Measurements from ENCODE around the gene RRAS. TPM values are rescaled to one million over a fixed set of nuclear protein-coding genes. Genes with fewer than 3 reads are reported as not detected.

Gene RRAS
- polyA plus RNA-seq, 1 donor from 2014 or later, result not detected

GRCh38 chr19:49651820-49652550 lies 12.0 kb upstream of the RRAS start:
- H4K20me1 ChIP-seq (ENCODE audit: insufficient read depth), result no peaks in the 10 kb centered on the region
- H3K79me2 ChIP-seq (replicated peaks; ENCODE audit: insufficient read depth, low read length), result no peaks in the 10 kb centered on the region
- no peaks in the 10 kb centered on the region for H3K9me3 ChIP-seq (ENCODE audit: low read length)
- no peak overlapping the region for H3K4me2 ChIP-seq (ENCODE audit: low read length)
- no peak overlapping the region for H2AFZ ChIP-seq (ENCODE audit: low read depth, low read length)
- no peaks in the 10 kb centered on the region for H3K27me3 ChIP-seq (ENCODE audit: insufficient read depth, low read depth, low read length)
- H3F3A ChIP-seq (ENCODE audit: insufficient read depth, low read length, poor library complexity, severe bottlenecking), result no peaks in the 10 kb centered on the region
- H3K27ac ChIP-seq (ENCODE audit: low read length), result no peak overlapping the region
- TF ChIP-seq REST (IDR thresholded peaks at IDR 0.05; ENCODE audit: borderline replicate concordance) (no peak), TAF1 (IDR thresholded peaks at IDR 0.05; ENCODE audit: low read depth) (no peak), EZH2 (IDR thresholded peaks at IDR 0.05; ENCODE audit: borderline replicate concordance, insufficient read depth, low read length, poor library complexity, severe bottlenecking) (no peak)
- no peaks in the 10 kb centered on the region for H3K9me2 ChIP-seq (ENCODE audit: insufficient read depth, low read length)
- no peak overlapping the region for H3K4me3 ChIP-seq (ENCODE audit: low read length)
- no peak overlapping the region for H3K9ac ChIP-seq (ENCODE audit: low read length)
- no peaks in the 10 kb centered on the region for H3K36me3 ChIP-seq (ENCODE audit: insufficient read depth, low read length)

GRCh38 chr19:49651029-49651819 lies 11.3 kb upstream of the RRAS start:
- Histone ChIP-seq H3F3A (ENCODE audit: insufficient read depth, low read length, poor library complexity, severe bottlenecking) (no peaks in the 10 kb centered on the region), H3K9me3 (ENCODE audit: low read length) (no peaks in the 10 kb centered on the region), H3K79me2 (replicated peaks; ENCODE audit: insufficient read depth, low read length) (no peaks in the 10 kb centered on the region), H3K27ac (ENCODE audit: low read length) (no peak overlapping the region), H4K20me1 (ENCODE audit: insufficient read depth) (no peaks in the 10 kb centered on the region), H3K4me2 (ENCODE audit: low read length) (no peak overlapping the region), H3K9ac (ENCODE audit: low read length) (no peak overlapping the region), H3K36me3 (ENCODE audit: insufficient read depth, low read length) (no peaks in the 10 kb centered on the region), H3K27me3 (ENCODE audit: insufficient read depth, low read depth, low read length) (no peaks in the 10 kb centered on the region), H3K9me2 (ENCODE audit: insufficient read depth, low read length) (no peaks in the 10 kb centered on the region), H3K4me3 (ENCODE audit: low read length) (no peak overlapping the region), H2AFZ (ENCODE audit: low read depth, low read length) (no peak overlapping the region)
- TF ChIP-seq CTCF (IDR thresholded peaks at IDR 0.05; ENCODE audit: poor library complexity, severe bottlenecking), result no peak

- Histone ChIP-seq H3K27me3 (ENCODE audit: insufficient read depth, low read depth, low read length) (no peaks in the 10 kb centered on the region), H3K79me2 (replicated peaks; ENCODE audit: insufficient read depth, low read length) (peaks cover 25% of the 10 kb centered on the region), H3K36me3 (ENCODE audit: insufficient read depth, low read length) (no peaks in the 10 kb centered on the region), H4K20me1 (ENCODE audit: insufficient read depth) (no peaks in the 10 kb centered on the region), H3K27ac (ENCODE audit: low read length) (no peak overlapping the region), H2AFZ (ENCODE audit: low read depth, low read length) (no peak overlapping the region), H3K9me3 (ENCODE audit: low read length) (no peaks in the 10 kb centered on the region), H3K4me2 (ENCODE audit: low read length) (no peak overlapping the region), H3K4me3 (ENCODE audit: low read length) (no peak overlapping the region), H3F3A (ENCODE audit: insufficient read depth, low read length, poor library complexity, severe bottlenecking) (no peaks in the 10 kb centered on the region), H3K9ac (ENCODE audit: low read length) (no peak overlapping the region), H3K9me2 (ENCODE audit: insufficient read depth, low read length) (no peaks in the 10 kb centered on the region)
- TF ChIP-seq MXI1 (conservative IDR thresholded peaks at IDR 0.05; ENCODE audit: poor library complexity, severe bottlenecking) (no peak), SMC3 (conservative IDR thresholded peaks at IDR 0.05; ENCODE audit: poor library complexity) (no peak), EZH2 (IDR thresholded peaks at IDR 0.05; ENCODE audit: borderline replicate concordance, insufficient read depth, low read length, poor library complexity, severe bottlenecking) (no peak), EP300 (conservative IDR thresholded peaks at IDR 0.05; ENCODE audit: poor library complexity, severe bottlenecking) (no peak), CTCF (IDR thresholded peaks at IDR 0.05; ENCODE audit: poor library complexity, severe bottlenecking) (no peak), TAF1 (IDR thresholded peaks at IDR 0.05; ENCODE audit: low read depth) (no peak), REST (IDR thresholded peaks at IDR 0.05; ENCODE audit: borderline replicate concordance) (no peak), POLR2AphosphoS5 (IDR thresholded peaks at IDR 0.05) (no peak)
Observed at GRCh38 chr19:49646586-49646985, 6.6 kb upstream of the RRAS start.

Measured in neural cell (in vitro differentiated cells).